ENCODE measurements around the gene RNASEL. TPM values are rescaled to one million over a fixed set of nuclear protein-coding genes. Genes with fewer than 3 reads are reported as not detected.

RNASEL gene
- total and polyA plus RNA-seq, 8 donors = 10.6 to 13.7 (median 13.2) TPM

GRCh38 chr1:182574156-182574555 is 14.9 kb downstream of the RNASEL start:
- Histone ChIP-seq H3K4me3 (no peak overlapping the region), H3K27ac (no peak overlapping the region), H3K27me3 (no peaks in the 10 kb centered on the region), H3K4me1 (peaks cover 0 to 4% of the 10 kb centered on the region in 2 donors), H3K36me3 (peaks cover 0 to 60% of the 10 kb centered on the region in 2 donors), H3K9me3 (no peaks in the 10 kb centered on the region)
- intact Hi-C loops (cut with DNase I) = no loop called here
- ATAC-seq (no peak), DNase-seq (no peak)
- TF ChIP-seq, protein P1, sequence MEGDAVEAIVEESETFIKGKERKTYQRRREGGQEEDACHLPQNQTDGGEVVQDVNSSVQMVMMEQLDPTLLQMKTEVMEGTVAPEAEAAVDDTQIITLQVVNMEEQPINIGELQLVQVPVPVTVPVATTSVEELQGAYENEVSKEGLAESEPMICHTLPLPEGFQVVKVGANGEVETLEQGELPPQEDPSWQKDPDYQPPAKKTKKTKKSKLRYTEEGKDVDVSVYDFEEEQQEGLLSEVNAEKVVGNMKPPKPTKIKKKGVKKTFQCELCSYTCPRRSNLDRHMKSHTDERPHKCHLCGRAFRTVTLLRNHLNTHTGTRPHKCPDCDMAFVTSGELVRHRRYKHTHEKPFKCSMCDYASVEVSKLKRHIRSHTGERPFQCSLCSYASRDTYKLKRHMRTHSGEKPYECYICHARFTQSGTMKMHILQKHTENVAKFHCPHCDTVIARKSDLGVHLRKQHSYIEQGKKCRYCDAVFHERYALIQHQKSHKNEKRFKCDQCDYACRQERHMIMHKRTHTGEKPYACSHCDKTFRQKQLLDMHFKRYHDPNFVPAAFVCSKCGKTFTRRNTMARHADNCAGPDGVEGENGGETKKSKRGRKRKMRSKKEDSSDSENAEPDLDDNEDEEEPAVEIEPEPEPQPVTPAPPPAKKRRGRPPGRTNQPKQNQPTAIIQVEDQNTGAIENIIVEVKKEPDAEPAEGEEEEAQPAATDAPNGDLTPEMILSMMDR (IDR thresholded peaks at IDR 0.05) = no peak

DNA sequence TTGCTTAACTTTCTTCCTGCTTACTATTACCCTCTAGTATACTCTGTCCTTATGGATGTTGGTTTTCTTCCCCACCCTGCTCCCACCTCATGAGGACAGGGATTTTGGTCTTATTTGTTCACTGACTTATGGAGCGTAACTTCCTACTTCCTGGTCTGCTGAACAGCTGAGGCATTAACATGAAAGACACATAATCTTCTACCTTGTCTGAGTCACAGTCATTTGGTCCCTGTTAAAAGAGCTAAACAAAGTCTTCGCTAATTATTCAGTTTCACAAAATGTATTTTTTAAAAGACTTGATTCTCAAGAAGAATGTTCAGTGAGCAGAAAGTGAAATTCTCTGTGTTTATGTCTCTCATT is 18.5 kb downstream of the RNASEL start:
- intact Hi-C loops (cut with DNase I) = no loop called here
- TF ChIP-seq, protein P1 (IDR thresholded peaks at IDR 0.05) = no peak
- Histone ChIP-seq H3K27me3 (no peaks in the 10 kb centered on the region), H3K27ac (no peak overlapping the region), H3K4me1 (no peaks in the 10 kb centered on the region), H3K9me3 (no peaks in the 10 kb centered on the region), H3K4me3 (no peak overlapping the region), H3K36me3 (peaks cover 0 to 31% of the 10 kb centered on the region in 2 donors)
- DNase-seq (no peak), ATAC-seq (no peak)

DNA sequence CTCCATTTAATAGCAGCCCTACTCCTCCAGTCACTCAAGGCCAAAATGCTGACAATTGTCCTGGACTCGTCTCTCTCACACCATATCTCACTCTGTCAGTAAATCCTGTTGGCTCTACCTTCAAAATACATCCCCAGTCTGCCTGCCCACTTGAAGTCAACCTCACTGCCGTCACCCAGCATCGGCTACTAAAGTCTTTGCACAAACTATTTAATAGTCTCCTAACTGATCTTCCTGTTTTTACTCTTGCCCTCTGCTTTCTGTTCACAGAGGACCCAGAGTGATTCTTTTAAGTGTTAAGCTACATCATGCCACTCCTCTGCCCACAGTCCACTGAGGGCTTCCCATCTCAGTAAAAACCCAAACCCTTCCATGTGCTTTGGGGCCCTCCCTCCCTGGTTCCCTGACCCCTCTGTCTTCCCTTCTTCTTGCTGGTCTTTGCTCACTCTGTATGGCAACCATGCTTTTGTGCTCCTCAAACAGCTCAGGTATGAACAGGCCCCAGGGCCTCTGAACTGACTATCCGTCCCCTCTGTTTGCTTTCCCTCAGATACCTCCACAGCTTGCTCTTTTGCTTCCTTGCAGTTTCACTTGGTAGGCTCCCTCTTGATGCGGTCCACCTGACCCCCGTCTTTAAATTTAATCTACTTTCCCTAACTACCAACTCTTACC is 19.0 kb downstream of the RNASEL start:
- H3K27ac ChIP-seq = no peak overlapping the region
- TF ChIP-seq, protein P1 (IDR thresholded peaks at IDR 0.05) = no peak
- no peaks in the 10 kb centered on the region for H3K27me3 ChIP-seq
- ATAC-seq = no peak
- intact Hi-C loops (cut with DNase I) = no loop called here
- no peaks in the 10 kb centered on the region for H3K4me1 ChIP-seq
- H3K36me3 ChIP-seq = peaks cover 0 to 26% of the 10 kb centered on the region in 2 donors
- H3K4me3 ChIP-seq = no peak overlapping the region
- no peak for DNase-seq
- no peaks in the 10 kb centered on the region for H3K9me3 ChIP-seq

DNA sequence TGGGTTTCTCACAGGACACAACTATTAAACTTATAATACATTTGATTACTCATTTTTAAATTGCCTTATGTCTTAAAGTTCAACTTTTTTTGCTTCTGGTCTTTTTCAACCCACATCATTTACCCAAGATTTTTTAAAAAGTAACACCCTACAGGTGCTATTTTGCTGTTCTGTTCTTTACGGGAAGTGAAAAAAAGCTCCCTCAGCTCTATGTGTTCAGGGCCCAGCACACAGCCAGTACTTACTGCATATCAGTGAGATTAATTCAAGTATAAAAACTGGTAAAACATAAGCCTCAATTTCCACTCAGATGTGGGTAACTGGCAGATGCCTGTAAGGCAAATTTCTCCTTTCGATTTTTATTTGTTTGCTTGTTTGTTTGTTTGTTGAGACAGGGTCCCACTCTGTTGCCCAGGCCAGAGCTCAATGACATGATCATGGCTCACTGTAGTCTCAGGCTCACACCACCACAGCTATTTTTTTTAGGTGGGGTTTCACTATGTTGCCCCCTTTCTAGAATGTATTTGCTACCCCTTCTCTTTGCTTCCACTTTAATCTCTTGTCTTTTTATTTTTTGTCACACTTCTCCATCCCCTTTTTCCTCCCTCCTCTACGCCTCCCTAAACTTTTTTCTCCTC is 20.3 kb downstream of the RNASEL start:
- Histone ChIP-seq H3K27me3 (no peaks in the 10 kb centered on the region), H3K4me3 (no peak overlapping the region), H3K9me3 (no peaks in the 10 kb centered on the region), H3K4me1 (no peaks in the 10 kb centered on the region), H3K36me3 (peaks cover 0 to 13% of the 10 kb centered on the region in 2 donors), H3K27ac (no peak overlapping the region)
- TF ChIP-seq, protein P1 (IDR thresholded peaks at IDR 0.05) = no peak
- ATAC-seq (no peak), DNase-seq (no peak)
- intact Hi-C loops (cut with DNase I) = no loop called here

DNA sequence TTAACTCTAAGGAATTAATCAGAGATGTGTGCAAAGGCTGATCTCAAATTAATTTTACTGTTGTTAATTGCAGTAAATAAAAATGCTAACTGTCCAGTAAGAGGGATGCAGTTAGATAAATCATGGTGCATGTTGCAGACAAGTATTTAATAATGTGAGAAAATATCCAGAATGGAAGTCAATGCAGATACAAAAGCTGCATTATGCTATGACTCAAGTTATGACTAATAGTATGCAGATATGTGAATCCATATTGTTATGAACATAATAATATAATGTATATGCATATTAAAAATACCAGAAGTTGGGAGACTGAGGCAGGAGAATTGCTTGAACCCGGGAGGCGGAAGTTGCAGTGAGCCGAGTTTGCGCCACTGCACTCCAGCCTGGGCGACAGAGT is 21.4 kb downstream of the RNASEL start:
- Histone ChIP-seq H3K27me3 (no peaks in the 10 kb centered on the region), H3K9me3 (no peaks in the 10 kb centered on the region), H3K27ac (no peak overlapping the region), H3K4me1 (no peaks in the 10 kb centered on the region), H3K36me3 (peaks cover 0 to 4% of the 10 kb centered on the region in 2 donors), H3K4me3 (no peak overlapping the region)
- intact Hi-C loops (cut with DNase I) = no loop called here
- DNase-seq (no peak), ATAC-seq (no peak)
- TF ChIP-seq, protein P1 (IDR thresholded peaks at IDR 0.05) = no peak

All from left lung (tissue), 10 donors.